DND-41 (cell line): ENCODE measurements around the gene SPINK2.

Source experiments
- ATAC-seq: fragments of 200-7000 bp; cut with Tn5 transposase; 3 replicates; pipeline ENCODE4 v1.9.1; 2021; ENCODE audit warnings: low read depth; ENCODE audit not compliant: insufficient read depth
- DNase-seq: peaks from one replicate; pipeline ENCODE4 v3.0.0-alpha.2; 2020
- H2AFZ ChIP-seq: 2 replicates; pipeline ENCODE4 v1.6.0; 2012; ENCODE audit warnings: low read depth, low read length
- H3K27ac ChIP-seq: 2 replicates; pipeline ENCODE4 v1.5.1; 2012; ENCODE audit warnings: low read length, inconsistent platforms
- H3K27me3 ChIP-seq: fragments of 200-600 bp; sonication (generic); 2 replicates; pipeline ENCODE4 v1.6.0; 2012; ENCODE audit warnings: low read length, mild to moderate bottlenecking, inconsistent platforms; ENCODE audit not compliant: insufficient read depth, poor library complexity
- H3K36me3 ChIP-seq: 2 replicates; pipeline ENCODE4 v1.5.1; 2012; ENCODE audit warnings: low read length, inconsistent platforms; ENCODE audit not compliant: insufficient read depth
- H3K4me1 ChIP-seq: 2 replicates; pipeline ENCODE4 v1.5.1; 2012; ENCODE audit warnings: mild to moderate bottlenecking, low read length; ENCODE audit not compliant: insufficient read depth
- H3K4me2 ChIP-seq: 2 replicates; pipeline ENCODE4 v1.6.0; 2012; ENCODE audit warnings: mild to moderate bottlenecking, moderate library complexity, low read length, inconsistent platforms; ENCODE audit not compliant: insufficient read depth
- H3K4me3 ChIP-seq, 2 experiments: fragments of 200-600 bp in 1 of 2; shearing (Covaris generic) in 1 of 2; 2 replicates each; pipeline ENCODE4 v1.5.1; 2012 to 2016; ENCODE audit warnings: inconsistent platforms in 2 of 2, low read length in 2 of 2, mild to moderate bottlenecking in 2 of 2, low read depth in 1 of 2, moderate library complexity in 1 of 2
- H3K79me2 ChIP-seq: 2 replicates; pipeline ENCODE4 v1.6.0; 2012; ENCODE audit warnings: low read length, inconsistent platforms; ENCODE audit not compliant: insufficient read depth
- H3K9ac ChIP-seq: 2 replicates; pipeline ENCODE4 v1.6.0; 2012; ENCODE audit warnings: low read depth, mild to moderate bottlenecking, inconsistent platforms, low read length, moderate library complexity
- H3K9me3 ChIP-seq: 2 replicates; pipeline ENCODE4 v1.5.1; 2012; ENCODE audit warnings: low read length, moderate library complexity, mild to moderate bottlenecking, inconsistent platforms; ENCODE audit not compliant: insufficient read depth, severe bottlenecking
- H4K20me1 ChIP-seq: 2 replicates; pipeline ENCODE4 v1.6.0; 2012; ENCODE audit warnings: low read length; ENCODE audit not compliant: insufficient read depth
- CTCF ChIP-seq: IDR thresholded peaks from 2 replicates; pipeline ENCODE4 v1.5.1; 2012; ENCODE audit warnings: borderline replicate concordance, low read length, moderate library complexity, mild to moderate bottlenecking; ENCODE audit not compliant: poor library complexity, severe bottlenecking; ENCODE audit errors: extremely low read depth
- EZH2 ChIP-seq: IDR thresholded peaks from 3 replicates; pipeline ENCODE4 v1.6.1; 2012; ENCODE audit warnings: borderline replicate concordance, low read depth, mild to moderate bottlenecking, moderate library complexity, low read length, inconsistent platforms; ENCODE audit not compliant: severe bottlenecking

The SPINK2 gene, protein sequence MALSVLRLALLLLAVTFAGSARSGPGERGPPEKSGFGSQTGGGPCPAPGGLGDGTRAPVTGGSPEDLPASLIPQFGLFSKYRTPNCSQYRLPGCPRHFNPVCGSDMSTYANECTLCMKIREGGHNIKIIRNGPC

DNA sequence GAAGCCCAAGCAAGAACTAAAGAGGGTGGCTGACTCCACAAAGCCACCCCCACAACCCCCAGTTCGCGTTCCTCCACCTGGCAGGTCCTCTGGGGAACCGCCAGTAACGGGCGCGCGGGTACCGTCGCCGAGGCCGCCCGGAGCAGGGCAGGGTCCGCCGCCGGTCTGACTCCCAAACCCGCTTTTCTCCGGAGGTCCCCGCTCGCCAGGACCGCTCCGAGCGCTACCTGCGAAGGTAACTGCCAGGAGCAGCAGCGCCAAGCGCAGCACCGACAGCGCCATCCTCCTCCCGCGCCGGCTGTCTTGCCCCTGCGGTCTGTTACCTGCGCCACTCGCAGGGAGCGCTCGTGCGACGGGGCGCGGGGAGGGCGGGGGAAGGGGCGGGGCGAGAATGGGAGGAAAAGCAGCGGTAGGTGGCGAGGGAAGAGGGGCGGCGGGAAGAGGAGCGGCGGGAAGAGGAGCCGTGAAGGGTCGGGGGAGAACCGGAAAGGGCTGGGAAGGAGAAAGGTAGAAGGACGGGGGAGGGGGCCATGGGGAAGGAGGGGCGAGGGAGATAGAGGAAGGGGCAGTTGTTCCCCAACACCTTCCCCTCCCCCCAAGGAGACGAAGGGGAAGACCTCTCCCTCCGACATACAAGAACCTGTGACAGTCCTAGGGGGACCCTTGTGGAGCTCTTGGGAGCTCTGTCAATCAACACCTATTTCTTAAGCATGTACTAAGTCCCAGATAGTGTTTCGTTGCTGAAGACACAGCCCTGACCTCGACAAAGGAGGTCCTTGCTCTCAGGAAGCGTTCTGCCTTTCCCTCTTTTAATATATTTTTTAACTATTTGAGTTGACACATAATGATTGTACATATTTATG lies at the start of gene SPINK2:
Gene SPINK2, minus strand, starts transcription at position 321 of the 863 bp plus-strand sequence. Its CDS starts 39 bp downstream, at position 282.
- Histone ChIP-seq H3K4me1 (peaks cover 9% of the 10 kb centered on the region), H3K4me3 (peak within 1 kb of the TSS in 1 of 2 experiments; percentile 39; a peak in 2 of 4 replicates), H3K4me2 (peak within 1 kb of the TSS; percentile 60), H3K27me3 (peaks cover 8% of the 10 kb centered on the region), H2AFZ (peak within 1 kb of the TSS; percentile 58; the same call in 1 of the 2 replicates), H3K9ac (no peak within 1 kb of the TSS), H3K79me2 (no peaks in the 10 kb centered on the region), H4K20me1 (no peaks in the 10 kb centered on the region), H3K36me3 (no peaks in the 10 kb centered on the region), H3K9me3 (no peaks in the 10 kb centered on the region), H3K27ac (no peak within 1 kb of the TSS)
- peak; percentile 62 for DNase-seq
- peak; percentile 89 for ATAC-seq
- no peak for TF ChIP-seq EZH2
- peak; percentile 12 for TF ChIP-seq CTCF

GRCh38 chr4:56870946-56871345 lies 49.4 kb upstream of the SPINK2 start:
- Histone ChIP-seq H3K79me2 (no peaks in the 10 kb centered on the region), H4K20me1 (no peaks in the 10 kb centered on the region), H3K27ac (no peak overlapping the region), H3K4me1 (peaks cover 9% of the 10 kb centered on the region; the same call in 1 of the 2 replicates), H3K9ac (no peak overlapping the region), H3K36me3 (no peaks in the 10 kb centered on the region), H3K4me3 (no peak overlapping the region), H2AFZ (no peak overlapping the region), H3K27me3 (no peaks in the 10 kb centered on the region), H3K4me2 (no peak overlapping the region), H3K9me3 (no peaks in the 10 kb centered on the region)
- peak; percentile 27; the same call in 1 of the 3 replicates for ATAC-seq
- DNase-seq, result no peak
- no peak for TF ChIP-seq CTCF
- TF ChIP-seq EZH2, result no peak

- no peak overlapping the region for H3K4me3 ChIP-seq
- DNase-seq (no peak), ATAC-seq (no peak)
- no peak for TF ChIP-seq CTCF
- no peak for TF ChIP-seq EZH2
- no peak overlapping the region for H3K9ac ChIP-seq
- H3K79me2 ChIP-seq, result no peaks in the 10 kb centered on the region
- no peaks in the 10 kb centered on the region for H3K27me3 ChIP-seq
- no peaks in the 10 kb centered on the region for H4K20me1 ChIP-seq
- H3K9me3 ChIP-seq, result no peaks in the 10 kb centered on the region
- no peaks in the 10 kb centered on the region for H3K4me1 ChIP-seq
- no peak overlapping the region for H3K27ac ChIP-seq
- H3K4me2 ChIP-seq, result no peak overlapping the region
- H3K36me3 ChIP-seq, result no peaks in the 10 kb centered on the region
- H2AFZ ChIP-seq, result no peak overlapping the region
Measured at GRCh38 chr4:56863441-56864139, 42.1 kb upstream of the SPINK2 start.
